ENCODE results near the gene CLCNKA.

GRCh38 chr1:16077406-16078245 lies 55.8 kb downstream of the CLCNKA start:
- no peak for TF ChIP-seq EZH2 (IDR thresholded peaks at IDR 0.05; ENCODE audit: borderline replicate concordance)
- TF ChIP-seq CTCF (IDR thresholded peaks at IDR 0.05; ENCODE audit: poor library complexity): no peak
- TF ChIP-seq EZH2phosphoT487 (IDR thresholded peaks at IDR 0.05; ENCODE audit: low read depth, severe bottlenecking, unreplicated experiment): no peak
